ENCODE measurements around the gene ASS1. TPM values are rescaled to one million over a fixed set of nuclear protein-coding genes. Genes with fewer than 3 reads are reported as not detected.

The ASS1 gene
- polyA plus RNA-seq, 3 donors: 329 to 346 (median 337) TPM

DNA sequence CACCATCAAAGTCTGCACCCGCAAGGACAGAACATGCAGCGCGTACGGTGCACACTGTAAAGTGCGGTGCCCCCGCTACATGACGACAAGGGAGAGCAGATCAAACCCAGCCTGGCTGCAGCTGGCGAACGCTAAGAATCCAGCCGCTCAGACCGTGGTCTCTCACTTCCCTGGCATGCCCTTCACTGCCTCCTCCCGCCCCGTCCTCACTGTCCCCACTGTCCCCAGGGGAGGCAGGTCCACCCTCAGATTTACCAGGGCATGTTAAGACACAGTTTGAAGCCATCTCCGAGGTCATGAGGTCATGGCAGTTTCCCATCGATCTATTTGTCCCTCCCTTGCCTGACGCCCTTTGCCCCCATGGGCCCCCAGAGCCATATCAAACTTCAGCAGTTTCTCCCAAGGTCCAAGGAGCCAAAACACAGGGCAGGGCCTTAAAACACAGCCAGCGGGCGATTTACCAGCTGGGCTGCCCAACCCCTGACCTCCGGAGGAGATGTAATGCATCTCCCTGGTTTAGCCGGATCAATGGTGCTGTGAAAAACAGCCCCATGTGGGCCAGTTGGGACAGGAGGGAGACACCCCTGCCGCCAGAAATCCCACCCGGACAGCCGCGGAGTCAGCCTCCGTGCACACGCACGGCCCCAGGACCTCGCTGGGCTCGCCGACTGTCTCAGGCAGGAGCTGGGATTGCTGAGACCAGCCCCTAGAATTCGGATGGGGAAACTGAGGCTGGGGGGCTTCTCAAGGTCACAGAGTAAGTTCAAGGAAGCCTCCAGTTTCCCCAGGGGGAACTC lies 82.3 kb downstream of the ASS1 start:
- no peak for DNase-seq

GRCh38 chr9:130527651-130528310 lies 83.0 kb downstream of the ASS1 start:
- no peak for DNase-seq

DNA sequence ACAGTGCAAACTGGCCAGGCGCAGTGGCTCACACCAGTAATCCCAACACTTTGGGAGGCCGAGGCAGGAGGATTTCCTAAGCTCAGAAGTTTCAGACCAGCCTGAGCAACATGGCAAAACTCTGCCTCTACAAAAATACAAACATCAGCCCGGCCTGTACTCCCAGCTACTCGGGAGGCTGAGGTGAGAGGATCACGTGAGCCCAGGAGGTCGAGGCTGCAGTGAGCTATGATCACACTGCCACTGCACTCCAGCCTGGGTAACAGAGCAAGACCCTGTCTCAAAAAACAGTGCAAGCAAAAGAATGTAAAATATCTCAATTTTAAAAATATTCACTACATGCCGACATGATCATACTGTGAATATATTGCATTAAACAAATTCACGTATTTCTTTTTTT lies 83.9 kb downstream of the ASS1 start:
- DNase-seq: no peak

GRCh38 chr9:130530938-130531337 lies 86.2 kb downstream of the ASS1 start:
- DNase-seq: no peak

GRCh38 chr9:130531670-130532069 lies 86.9 kb downstream of the ASS1 start:
- DNase-seq: no peak

GRCh38 chr9:130532426-130533080 lies 87.8 kb downstream of the ASS1 start:
- no peak for DNase-seq

- DNase-seq: peak; percentile 31
These were observed 91.2 kb downstream of the ASS1 start for GRCh38 chr9:130535818-130536521.

- no peak for DNase-seq
These were observed 91.9 kb downstream of the ASS1 start for GRCh38 chr9:130536701-130537107.

DNA sequence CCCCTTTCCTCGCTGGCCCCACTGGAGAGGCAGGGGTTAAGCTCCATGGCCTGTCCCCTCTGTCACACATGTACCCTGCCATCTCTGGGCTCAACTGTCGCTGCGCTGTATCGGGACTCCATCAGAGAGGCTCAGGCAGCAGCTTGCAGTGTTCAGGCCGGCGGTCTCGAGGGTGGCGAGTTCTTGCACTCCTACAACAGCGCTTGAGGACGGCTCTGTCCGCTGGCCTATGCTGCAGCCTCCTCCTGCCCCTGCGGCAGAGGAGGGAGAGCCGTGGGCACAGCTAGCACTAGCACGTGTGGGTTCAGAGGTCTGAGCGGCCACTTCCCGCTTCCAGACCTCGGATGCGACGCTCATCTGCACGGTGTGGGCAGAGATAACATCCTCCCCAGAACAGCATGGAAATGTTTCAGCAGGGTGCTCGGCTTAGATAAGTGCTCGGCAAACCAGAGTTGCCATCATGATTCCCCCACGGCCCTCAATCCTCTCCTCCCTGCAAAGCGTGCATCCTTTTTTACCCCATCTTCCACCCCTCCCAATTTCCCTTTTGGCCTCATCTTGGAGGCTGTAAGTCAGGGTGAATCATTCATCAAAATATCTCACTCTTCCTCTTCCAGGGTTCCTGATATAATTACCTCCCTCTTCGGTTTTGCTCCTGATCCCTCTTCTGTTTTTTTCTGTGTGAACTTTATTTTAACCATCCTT lies 92.7 kb downstream of the ASS1 start:
- DNase-seq: no peak

- DNase-seq: no peak
These were observed 94.9 kb downstream of the ASS1 start for GRCh38 chr9:130539420-130540223.

- no peak for DNase-seq
These were observed 96.8 kb downstream of the ASS1 start for GRCh38 chr9:130541533-130541932.

- no peak for DNase-seq
These were observed 97.3 kb downstream of the ASS1 start for GRCh38 chr9:130542038-130542437.

- no peak for DNase-seq
These were observed 97.9 kb downstream of the ASS1 start for GRCh38 chr9:130542457-130543228.

GRCh38 chr9:130543368-130543767 lies 98.6 kb downstream of the ASS1 start:
- DNase-seq: no peak

- no peak for DNase-seq
These were observed 99.1 kb downstream of the ASS1 start for GRCh38 chr9:130543859-130544258.

DNA sequence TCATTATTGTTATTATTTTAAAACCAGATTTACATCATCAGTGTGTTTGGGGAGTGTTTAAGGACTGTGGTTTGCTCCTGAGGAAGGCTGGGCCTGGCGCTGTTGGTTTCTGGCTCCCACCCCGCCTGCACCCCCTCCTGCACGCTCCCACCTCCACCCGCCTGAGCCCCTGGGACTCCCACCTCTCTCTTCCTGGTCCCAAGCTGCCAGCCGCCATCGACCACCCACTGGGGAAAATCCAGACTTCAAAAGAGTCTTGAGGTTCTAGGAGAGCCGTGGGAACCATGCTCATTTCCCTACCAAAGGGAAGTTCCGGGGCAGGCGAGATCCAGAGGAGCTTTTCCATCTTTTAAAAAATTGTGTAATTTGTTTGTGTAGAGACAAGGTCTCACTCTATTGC lies 99.6 kb downstream of the ASS1 start:
- DNase-seq: no peak

DNA sequence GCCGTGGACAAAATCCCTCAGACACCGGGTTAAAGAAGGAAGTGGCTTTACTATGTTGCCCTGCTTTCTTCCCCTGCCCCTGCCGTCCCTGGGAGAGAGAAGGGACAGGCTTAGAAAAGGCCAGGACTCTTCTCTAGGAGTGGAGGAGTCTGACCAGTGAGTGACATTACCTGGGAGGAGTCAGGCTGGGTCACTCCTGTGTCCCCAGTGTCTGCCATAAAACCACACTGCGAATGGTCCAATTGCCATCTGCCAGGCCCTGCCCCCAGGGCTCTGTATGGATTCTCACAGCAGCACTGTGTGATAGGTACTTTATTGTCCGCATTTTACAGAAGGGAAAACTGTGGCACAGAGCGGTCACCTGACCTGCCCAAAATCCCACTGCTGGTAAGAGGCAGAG lies 103.3 kb downstream of the ASS1 start:
- no peak for DNase-seq

- DNase-seq: no peak
These were observed 104.5 kb downstream of the ASS1 start for GRCh38 chr9:130549093-130549735.

Data from renal pelvis (tissue), 4 donors.